ENCODE data around the gene ATP10B. TPM values are rescaled to one million over a fixed set of nuclear protein-coding genes. Genes with fewer than 3 reads are reported as not detected.

ATP10B gene
- total and polyA plus RNA-seq, 12 donors, result 0.03 to 0.35 (median 0.13) TPM; not detected in 4

GRCh38 chr5:160616712-160617497 lies 235.1 kb downstream of the ATP10B start:
- Histone ChIP-seq H3K36me3 (replicated peaks in 1 of 2) (no peaks in the 10 kb centered on the region), H3K27me3 (no peaks in the 10 kb centered on the region), H3K27ac (no peak overlapping the region), H3K9me3 (replicated peaks in 1 of 3) (no peaks in the 10 kb centered on the region), H3K4me3 (no peak overlapping the region), H3K4me1 (replicated peaks in 1 of 2) (no peaks in the 10 kb centered on the region)
- intact Hi-C loops (cut with DNase I), result no loop called here
- 74 to 81% (median 80%) methylated on average over 4 of the region's 4 CpGs for WGBS, 4 donors
- TF ChIP-seq POLR2A (IDR thresholded peaks at IDR 0.05) (no peak), CTCF (IDR thresholded peaks at IDR 0.05) (no peak)
- no peak for DNase-seq

- TF ChIP-seq CTCF (IDR thresholded peaks at IDR 0.05) (no peak), POLR2A (IDR thresholded peaks at IDR 0.05) (no peak)
- no peak for DNase-seq
- intact Hi-C loops (cut with DNase I), result no loop called here
- no peak overlapping the region for H3K27ac ChIP-seq
- WGBS, 4 donors, result 76 to 84% (median 81%) methylated on average over 3 of the region's 3 CpGs
- H3K27me3 ChIP-seq, result no peaks in the 10 kb centered on the region
- H3K4me3 ChIP-seq, result no peak overlapping the region
- H3K9me3 ChIP-seq (replicated peaks in 1 of 3), result no peaks in the 10 kb centered on the region
- H3K4me1 ChIP-seq (replicated peaks in 1 of 2), result no peaks in the 10 kb centered on the region
- H3K36me3 ChIP-seq (replicated peaks in 1 of 2), result no peaks in the 10 kb centered on the region
Observed at GRCh38 chr5:160614136-160614535, 237.9 kb downstream of the ATP10B start.

- intact Hi-C loops (cut with DNase I), result no loop called here
- TF ChIP-seq CTCF (IDR thresholded peaks at IDR 0.05) (no peak), POLR2A (IDR thresholded peaks at IDR 0.05) (no peak)
- 41 to 60% (median 46%) methylated on average over 2 of the region's 2 CpGs for WGBS, 4 donors
Observed at GRCh38 chr5:160605266-160605665, 246.7 kb downstream of the ATP10B start.

GRCh38 chr5:160604484-160604883 lies 247.5 kb downstream of the ATP10B start:
- H3K4me1 ChIP-seq (replicated peaks in 1 of 2), result no peaks in the 10 kb centered on the region
- no peak overlapping the region for H3K27ac ChIP-seq
- no peaks in the 10 kb centered on the region for H3K9me3 ChIP-seq (replicated peaks in 1 of 3)
- TF ChIP-seq CTCF (IDR thresholded peaks at IDR 0.05) (no peak), POLR2A (IDR thresholded peaks at IDR 0.05) (no peak)
- no peak for DNase-seq
- intact Hi-C loops (cut with DNase I), result no loop called here
- no peak overlapping the region for H3K4me3 ChIP-seq
- 49 to 69% (median 61%) methylated on average over 4 of the region's 4 CpGs for WGBS, 4 donors
- no peaks in the 10 kb centered on the region for H3K27me3 ChIP-seq
- no peaks in the 10 kb centered on the region for H3K36me3 ChIP-seq (replicated peaks in 1 of 2)

More at GRCh38 chr5:160605266-160605665, 246.7 kb downstream of the ATP10B start:
- DNase-seq, result no peak
- H3K4me3 ChIP-seq, result no peak overlapping the region
- no peaks in the 10 kb centered on the region for H3K4me1 ChIP-seq (replicated peaks in 1 of 2)
- no peaks in the 10 kb centered on the region for H3K27me3 ChIP-seq
- no peaks in the 10 kb centered on the region for H3K36me3 ChIP-seq (replicated peaks in 1 of 2)
- no peak overlapping the region for H3K27ac ChIP-seq
- no peaks in the 10 kb centered on the region for H3K9me3 ChIP-seq (replicated peaks in 1 of 3)

All from adrenal gland (tissue), 12 donors.